Right lobe of liver (tissue), 4 donors: ENCODE results near the gene USP51.
"Not testable (repeated sequence)": the region's sequence is repeated elsewhere in the genome, so short reads cannot be mapped to it uniquely, and the experiment has no call there.

Experiments used
- POLR2A ChIP-seq: fragments of 450-650 bp; IDR thresholded peaks from one replicate; pipeline ENCODE4 v1.6.1; 2017; ENCODE audit warnings: antibody characterized with exemption, mild to moderate bottlenecking
- TF ChIP-seq, protein P1 (sequence below), 4 donors: fragments of 200-600 bp in 3 of 4; fragments of 450-650 bp in 1 of 4; IDR thresholded peaks; one replicate each; pipeline versions ENCODE4 v1.5.1 to v1.8.0; 2016 to 2022; ENCODE audit warnings: antibody characterized with exemption in 4 of 4, mild to moderate bottlenecking in 2 of 4
- donor health status: DM: no; HTN: no; CAD: no.
- donor health status: DM: no; HTN: no; CAD: no.
- donor health status: DM: no; HTN: yes; CAD: no.

GRCh38 chrX:55516794-55517481 lies 27.3 kb upstream of the USP51 start:
- TF ChIP-seq, protein P1, sequence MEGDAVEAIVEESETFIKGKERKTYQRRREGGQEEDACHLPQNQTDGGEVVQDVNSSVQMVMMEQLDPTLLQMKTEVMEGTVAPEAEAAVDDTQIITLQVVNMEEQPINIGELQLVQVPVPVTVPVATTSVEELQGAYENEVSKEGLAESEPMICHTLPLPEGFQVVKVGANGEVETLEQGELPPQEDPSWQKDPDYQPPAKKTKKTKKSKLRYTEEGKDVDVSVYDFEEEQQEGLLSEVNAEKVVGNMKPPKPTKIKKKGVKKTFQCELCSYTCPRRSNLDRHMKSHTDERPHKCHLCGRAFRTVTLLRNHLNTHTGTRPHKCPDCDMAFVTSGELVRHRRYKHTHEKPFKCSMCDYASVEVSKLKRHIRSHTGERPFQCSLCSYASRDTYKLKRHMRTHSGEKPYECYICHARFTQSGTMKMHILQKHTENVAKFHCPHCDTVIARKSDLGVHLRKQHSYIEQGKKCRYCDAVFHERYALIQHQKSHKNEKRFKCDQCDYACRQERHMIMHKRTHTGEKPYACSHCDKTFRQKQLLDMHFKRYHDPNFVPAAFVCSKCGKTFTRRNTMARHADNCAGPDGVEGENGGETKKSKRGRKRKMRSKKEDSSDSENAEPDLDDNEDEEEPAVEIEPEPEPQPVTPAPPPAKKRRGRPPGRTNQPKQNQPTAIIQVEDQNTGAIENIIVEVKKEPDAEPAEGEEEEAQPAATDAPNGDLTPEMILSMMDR (IDR thresholded peaks at IDR 0.05): not testable (repeated sequence)
- TF ChIP-seq POLR2A: not testable (repeated sequence)
